Activated CD4-positive, CD25-positive, alpha-beta regulatory T cell (primary cell): ENCODE results near the gene ARPC1A.
"Not testable (repeated sequence)": the region's sequence is repeated elsewhere in the genome, so short reads cannot be mapped to it uniquely, and the experiment has no call there.

Experiments
- DNase-seq, 4 experiments: peaks; one replicate each; lab custom pipeline; 2025; lab: John Stamatoyannopoulos, UW

ARPC1A gene

DNA sequence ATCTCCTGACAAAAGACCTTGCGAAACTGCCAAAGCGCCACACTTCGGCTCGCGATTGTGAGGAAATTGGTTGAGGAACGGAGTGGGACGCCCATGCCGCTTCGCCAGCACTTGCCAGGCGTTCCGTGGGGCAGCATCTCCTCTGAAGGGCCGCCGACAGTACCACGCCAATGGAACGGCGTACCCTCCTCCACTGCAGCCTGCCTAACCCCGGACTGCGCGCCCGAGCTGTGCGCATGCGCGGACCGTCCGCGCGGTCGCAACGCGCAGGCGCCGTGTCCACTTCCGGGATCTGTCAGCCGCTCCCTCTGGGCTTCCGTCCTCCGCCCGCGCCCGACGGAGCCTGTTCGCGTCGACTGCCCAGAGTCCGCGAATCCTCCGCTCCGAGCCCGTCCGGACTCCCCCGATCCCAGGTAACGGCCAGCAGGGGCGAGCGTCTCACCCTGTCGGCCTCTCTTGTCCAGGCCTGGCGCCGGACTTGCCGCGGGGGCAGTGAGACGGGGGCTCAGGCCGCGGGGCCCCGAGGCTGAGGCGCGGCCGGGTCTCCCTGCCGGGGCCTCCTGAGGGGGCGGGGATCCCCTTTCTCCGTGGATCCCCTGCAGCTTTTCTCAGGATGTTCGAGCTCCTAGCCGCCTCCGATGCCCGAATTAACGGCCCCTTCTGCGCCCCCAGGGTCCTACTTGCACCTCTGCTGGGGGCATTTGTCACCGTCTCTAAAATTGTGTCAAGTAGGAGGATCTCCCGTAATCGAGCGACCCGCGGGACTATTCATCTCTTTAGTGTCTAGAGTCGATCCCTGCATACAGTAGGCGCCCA lies at the start of gene ARPC1A:
Gene ARPC1A (plus strand): TSS at position 307 of the 816 bp plus-strand sequence. CDS start 7,456 bp downstream, outside the sequence.
- DNase-seq, result peak; percentile 80 to 86 (median 82)

DNA sequence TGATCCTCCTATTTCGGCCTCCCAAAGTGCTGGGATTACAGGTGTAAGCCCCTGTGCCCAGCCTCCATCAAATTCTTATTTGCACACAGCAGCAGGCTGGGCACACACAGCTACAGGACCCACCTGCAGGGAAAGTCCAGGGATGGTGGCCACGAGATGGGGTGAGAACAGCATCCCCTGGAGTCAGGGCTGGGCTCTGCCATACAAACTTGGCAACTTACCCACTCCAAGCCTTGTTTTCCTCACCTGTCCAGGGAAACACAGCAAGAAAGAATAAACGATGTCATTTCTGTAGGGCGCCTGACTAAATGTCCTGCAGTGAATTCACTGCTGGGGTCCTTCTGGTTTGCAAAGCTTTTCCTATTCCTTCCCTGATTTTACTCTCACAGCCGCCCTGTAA lies 47.5 kb upstream of the ARPC1A start:
- no peak for DNase-seq

- DNase-seq, result not testable (repeated sequence)
These were observed 41.5 kb upstream of the ARPC1A start for GRCh38 chr7:99284165-99284564.

- no peak for DNase-seq
These were observed 37.7 kb upstream of the ARPC1A start for GRCh38 chr7:99287779-99288534.

- no peak for DNase-seq
These were observed 36.5 kb upstream of the ARPC1A start for GRCh38 chr7:99289185-99289584.

DNA sequence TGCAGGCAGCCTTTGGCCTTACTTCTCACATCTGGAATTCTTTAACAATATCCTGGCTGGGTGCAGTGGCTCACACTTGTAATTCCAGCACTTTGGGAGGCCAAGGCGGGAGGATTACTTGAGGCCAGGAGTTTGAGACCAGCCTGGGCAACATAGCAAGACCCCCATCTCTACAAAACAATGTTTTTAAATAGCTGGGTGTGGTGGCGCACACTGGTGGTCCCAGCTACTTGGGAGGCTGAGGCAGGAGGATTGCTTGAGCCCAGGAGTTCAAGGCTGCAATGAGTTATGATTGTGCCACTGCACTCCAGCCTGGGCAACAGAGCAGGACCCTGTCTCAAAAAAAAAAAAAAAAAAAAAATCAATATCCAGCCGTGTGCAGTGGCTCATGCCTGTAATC lies 35.5 kb upstream of the ARPC1A start:
- not testable (repeated sequence) for DNase-seq

- no peak for DNase-seq
These were observed 34.6 kb upstream of the ARPC1A start for GRCh38 chr7:99290980-99291607.

GRCh38 chr7:99292127-99292526 lies 33.6 kb upstream of the ARPC1A start:
- DNase-seq, result no peak

DNA sequence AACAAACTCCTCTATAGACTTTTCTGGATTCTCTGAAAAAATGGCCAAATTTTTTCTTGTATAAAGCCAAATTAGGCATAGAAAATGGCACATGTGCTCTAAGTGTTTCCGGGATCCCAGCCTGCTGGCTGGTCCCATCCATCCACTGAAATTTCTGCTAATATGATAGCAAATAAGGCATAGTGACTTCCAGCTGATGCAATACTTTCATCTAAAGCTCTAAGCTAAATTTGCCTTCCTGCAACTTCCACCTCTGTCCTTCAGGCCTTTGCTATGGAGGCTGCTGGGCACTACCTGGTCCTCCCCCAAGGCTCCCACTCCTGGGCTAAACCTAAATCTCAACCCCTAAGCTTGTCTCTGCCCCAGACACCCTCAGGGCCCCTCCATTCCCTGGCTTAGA lies 32.5 kb upstream of the ARPC1A start:
- DNase-seq, result no peak

DNA sequence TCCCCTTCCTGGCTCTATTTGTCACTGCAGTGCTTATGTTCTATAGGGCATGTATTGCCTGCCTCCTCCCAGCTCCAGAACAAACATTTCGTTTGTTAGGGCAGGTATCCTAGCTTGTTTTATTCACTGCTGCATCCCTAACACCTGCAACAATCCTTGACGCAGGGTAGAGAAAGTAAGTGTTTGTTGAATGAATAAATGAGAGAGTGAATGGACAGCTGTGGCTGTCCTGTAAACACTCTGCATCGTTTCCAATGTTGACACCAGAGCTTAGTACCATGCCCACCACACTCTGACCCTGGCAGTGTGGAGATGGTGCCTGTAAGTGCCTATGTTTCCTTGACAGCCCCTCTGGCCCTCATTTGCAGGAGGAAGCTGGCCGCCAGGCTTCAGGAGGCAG lies 32.0 kb upstream of the ARPC1A start:
- no peak for DNase-seq

- DNase-seq, result no peak
These were observed 29.2 kb upstream of the ARPC1A start for GRCh38 chr7:99296471-99296870.

GRCh38 chr7:99301496-99301895 lies 24.2 kb upstream of the ARPC1A start:
- DNase-seq, result no peak

- DNase-seq, result no peak
These were observed 20.0 kb upstream of the ARPC1A start for GRCh38 chr7:99305473-99306260.

DNA sequence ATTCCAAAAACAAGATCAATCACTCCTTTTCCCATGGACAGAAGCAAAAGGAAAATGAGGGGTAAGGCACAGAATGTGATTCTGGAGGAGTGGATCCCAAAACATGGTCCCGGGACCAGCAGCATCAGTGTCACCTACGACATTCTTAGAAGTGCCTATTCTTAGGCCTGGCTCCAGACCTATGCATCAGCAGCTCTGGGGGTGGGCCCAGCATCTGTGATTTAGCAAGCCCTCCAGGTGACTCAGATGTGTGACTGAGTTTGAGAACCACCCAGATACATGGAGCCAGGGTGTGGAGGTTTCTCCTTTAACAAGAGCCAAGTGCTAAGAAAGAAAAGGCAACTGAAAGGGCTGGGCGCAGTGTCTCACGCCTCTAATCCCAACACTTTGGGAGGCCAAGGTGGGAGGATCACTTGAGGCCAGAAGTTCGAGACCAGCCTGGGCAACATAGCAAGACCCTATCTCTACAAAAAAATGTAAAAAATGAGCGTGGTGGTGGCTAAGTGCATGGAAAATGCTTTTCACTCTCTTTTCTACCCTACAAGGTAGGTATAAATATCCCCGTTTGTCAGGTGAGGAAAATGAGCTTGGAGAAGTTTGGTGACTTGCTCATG lies 17.1 kb upstream of the ARPC1A start:
- DNase-seq, result no peak

- no peak for DNase-seq
These were observed 16.6 kb upstream of the ARPC1A start for GRCh38 chr7:99309111-99309510.

DNA sequence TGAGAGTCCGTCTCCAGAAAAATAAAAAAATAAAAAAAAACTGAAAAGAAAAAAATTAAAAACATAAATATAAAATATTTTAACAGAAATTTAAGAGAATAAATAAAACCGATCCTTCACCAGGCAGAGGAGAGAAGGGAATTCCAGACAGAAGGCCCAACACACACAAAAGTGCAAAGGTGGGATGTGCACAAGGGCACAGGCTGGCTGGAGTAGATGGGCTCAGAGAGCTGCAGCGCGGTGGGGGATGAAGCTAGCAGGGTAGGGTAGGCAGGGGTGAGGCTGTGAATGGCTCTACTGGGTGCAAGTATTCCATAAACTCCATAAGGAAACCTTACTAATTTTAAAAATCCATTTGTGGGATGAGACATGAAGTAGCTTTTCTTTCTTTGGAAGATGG lies 15.7 kb upstream of the ARPC1A start:
- no peak for DNase-seq

DNA sequence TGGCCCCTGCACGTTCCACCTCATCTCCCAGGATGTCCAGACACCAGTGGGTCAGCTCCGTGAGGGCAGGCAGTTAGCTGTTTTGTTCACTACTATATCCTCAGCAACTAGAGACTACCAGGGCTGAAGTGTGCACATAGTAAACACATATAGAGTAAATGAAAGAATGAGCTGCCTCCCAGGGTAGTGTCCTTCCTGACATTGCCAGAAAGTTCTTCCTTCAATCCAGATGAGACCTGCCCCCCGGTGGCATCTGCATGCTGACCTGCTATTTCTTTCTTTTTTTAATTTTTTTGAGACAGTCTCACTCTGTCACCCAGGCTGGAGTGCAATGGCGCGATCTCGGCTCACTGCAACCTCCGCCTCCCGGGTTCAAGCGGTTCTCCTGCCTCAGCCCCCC lies 14.0 kb upstream of the ARPC1A start:
- no peak for DNase-seq

DNA sequence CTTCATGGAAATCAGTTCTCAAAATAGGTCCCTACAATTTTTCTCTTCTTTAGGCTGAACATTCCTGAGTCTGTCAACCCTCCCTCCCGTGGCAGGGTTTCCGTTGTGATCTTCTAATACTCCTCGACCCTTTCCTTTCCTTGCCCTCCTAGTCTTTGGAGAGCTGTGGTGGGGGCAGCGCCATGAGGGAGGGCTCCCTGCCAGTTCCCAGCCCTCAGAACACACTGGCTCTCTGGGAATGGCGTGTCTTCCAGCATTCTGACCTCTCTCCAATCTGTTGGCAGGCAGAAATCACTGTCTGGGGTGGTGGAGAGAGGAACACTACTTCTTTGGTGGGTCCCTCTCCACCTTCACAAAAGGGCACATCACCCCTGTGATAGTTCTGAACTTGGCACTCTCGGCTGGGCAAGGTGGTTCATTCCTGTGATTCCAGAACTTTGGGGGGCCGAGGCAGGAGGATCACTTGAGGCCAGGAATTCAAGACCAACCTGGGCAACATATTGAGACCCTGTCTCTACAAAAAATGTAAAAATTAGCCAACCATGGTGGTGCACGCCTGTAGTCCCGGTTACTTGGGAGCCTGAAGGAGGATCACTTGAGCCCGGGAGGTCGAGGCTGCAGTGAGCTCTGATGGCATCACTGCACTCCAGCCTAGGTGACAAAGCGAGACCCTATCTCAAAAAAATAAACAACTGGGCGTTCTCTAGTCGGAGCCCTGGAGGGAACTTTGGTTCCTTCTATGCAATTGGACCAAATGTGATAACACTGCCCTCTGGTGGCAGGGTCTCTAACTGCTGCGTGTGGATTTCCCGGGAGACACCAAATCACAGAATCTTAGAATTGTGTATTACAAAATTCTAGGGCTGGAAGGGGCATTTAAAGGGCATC lies 13.1 kb upstream of the ARPC1A start:
- peak; percentile 32 to 65 (median 56) for DNase-seq

GRCh38 chr7:99313204-99313573 lies 12.5 kb upstream of the ARPC1A start:
- no peak for DNase-seq

- no peak for DNase-seq
These were observed 11.2 kb upstream of the ARPC1A start for GRCh38 chr7:99314504-99314903.

DNA sequence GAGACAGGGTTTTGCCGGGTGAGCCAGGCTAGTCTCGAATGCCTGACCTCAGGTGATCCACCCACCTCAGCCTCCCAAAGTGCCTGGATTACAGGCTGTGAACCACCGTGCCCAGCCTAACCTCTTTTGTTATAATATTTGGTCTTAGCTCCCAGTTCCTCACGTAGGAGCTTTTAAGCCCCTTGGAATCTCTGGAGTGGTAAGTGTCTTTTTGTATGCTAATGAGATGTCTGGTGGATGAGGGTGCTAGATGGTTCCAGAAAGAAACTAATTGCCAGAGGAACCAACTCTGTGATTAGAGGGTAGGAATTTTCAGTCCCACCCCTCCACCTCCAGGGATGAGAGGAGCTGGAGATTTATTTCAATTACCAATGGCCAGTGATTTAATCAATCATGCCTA lies 5.3 kb upstream of the ARPC1A start:
- DNase-seq, result no peak
